Progenitor cell of endocrine pancreas (in vitro differentiated cells): ENCODE data around the gene PPP1R9B. TPM values are rescaled to one million over a fixed set of nuclear protein-coding genes. Genes with fewer than 3 reads are reported as not detected.

ENCODE experiments used
- DNase-seq: peaks from one replicate; pipeline ENCODE4 v3.0.0; 2021; ENCODE audit warnings: low spot score; ENCODE audit not compliant: unreplicated experiment
- H3K27ac Mint-ChIP-seq: 2 replicates; pipeline ENCODE4 v1.8.0; 2021; ENCODE audit warnings: mild to moderate bottlenecking, moderate library complexity, mixed read lengths
- H3K27me3 Mint-ChIP-seq: 2 replicates; pipeline ENCODE4 v1.8.0; 2021; ENCODE audit warnings: mixed read lengths
- H3K36me3 Mint-ChIP-seq: 2 replicates; pipeline ENCODE4 v1.8.0; 2022; ENCODE audit warnings: mixed read lengths; ENCODE audit not compliant: insufficient read depth
- H3K4me1 Mint-ChIP-seq: 2 replicates; pipeline ENCODE4 v1.8.0; 2021; ENCODE audit warnings: low read depth, mixed read lengths
- H3K4me3 Mint-ChIP-seq: 2 replicates; pipeline ENCODE4 v1.8.0; 2021; ENCODE audit warnings: low read depth, mild to moderate bottlenecking, moderate library complexity, mixed read lengths
- H3K9me3 Mint-ChIP-seq: 2 replicates; pipeline ENCODE4 v1.8.0; 2021; ENCODE audit warnings: low read depth, mixed read lengths
- total RNA-seq: library from RNA; stranded (reverse); gene quantifications from 2 replicates; pipeline ENCODE4 v1.2.1, GENCODE V29; 2021
- TF ChIP-seq, protein P1 (sequence below): fragments of 200-600 bp; sonication (generic); IDR thresholded peaks from one replicate; pipeline ENCODE4 v1.5.0; 2021; ENCODE audit warnings: antibody characterized with exemption, mild to moderate bottlenecking; ENCODE audit not compliant: unreplicated experiment

Gene PPP1R9B
- total RNA-seq, 1 donor from 2014 or later, result 35.7 TPM

DNA sequence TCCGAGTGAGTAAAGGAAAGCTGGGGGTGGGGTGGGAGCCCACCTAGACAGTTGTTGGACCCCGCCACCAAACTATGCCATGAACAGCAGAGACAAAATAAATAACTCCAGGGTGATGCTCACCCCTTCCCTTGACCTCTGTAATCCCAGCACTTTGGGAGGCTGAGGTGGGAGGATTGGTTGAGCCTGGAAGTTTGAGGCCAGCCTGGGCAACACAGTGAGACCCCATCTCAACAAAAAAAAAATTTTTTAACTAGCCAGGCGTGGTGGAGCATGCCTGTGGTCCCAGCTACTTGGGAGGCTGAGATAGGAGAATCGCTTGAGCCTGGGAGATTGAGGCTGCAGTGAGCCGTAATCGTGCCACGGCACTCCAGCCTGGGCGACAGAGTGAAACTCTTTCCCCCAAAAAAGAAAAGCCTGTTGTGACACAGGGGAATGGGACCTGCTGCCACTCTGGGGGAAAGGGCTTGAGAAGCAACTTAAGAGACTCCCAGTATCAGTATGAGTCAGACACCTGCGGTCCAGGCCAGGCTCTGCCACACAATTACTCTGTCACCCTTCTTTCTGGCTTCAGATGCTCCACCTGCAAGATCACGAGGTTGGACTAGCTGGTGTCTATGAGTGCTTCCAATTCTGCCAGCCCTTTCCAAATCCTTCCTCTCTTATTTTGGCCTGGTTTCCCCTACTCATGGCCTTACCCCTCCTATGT lies 20.3 kb upstream of the PPP1R9B start:
- no peak overlapping the region for H3K27ac Mint-ChIP-seq
- no peaks in the 10 kb centered on the region for H3K9me3 Mint-ChIP-seq
- no peaks in the 10 kb centered on the region for H3K36me3 Mint-ChIP-seq
- peaks cover 16% of the 10 kb centered on the region for H3K4me1 Mint-ChIP-seq
- DNase-seq, result no peak
- no peak overlapping the region for H3K4me3 Mint-ChIP-seq
- TF ChIP-seq, protein P1, sequence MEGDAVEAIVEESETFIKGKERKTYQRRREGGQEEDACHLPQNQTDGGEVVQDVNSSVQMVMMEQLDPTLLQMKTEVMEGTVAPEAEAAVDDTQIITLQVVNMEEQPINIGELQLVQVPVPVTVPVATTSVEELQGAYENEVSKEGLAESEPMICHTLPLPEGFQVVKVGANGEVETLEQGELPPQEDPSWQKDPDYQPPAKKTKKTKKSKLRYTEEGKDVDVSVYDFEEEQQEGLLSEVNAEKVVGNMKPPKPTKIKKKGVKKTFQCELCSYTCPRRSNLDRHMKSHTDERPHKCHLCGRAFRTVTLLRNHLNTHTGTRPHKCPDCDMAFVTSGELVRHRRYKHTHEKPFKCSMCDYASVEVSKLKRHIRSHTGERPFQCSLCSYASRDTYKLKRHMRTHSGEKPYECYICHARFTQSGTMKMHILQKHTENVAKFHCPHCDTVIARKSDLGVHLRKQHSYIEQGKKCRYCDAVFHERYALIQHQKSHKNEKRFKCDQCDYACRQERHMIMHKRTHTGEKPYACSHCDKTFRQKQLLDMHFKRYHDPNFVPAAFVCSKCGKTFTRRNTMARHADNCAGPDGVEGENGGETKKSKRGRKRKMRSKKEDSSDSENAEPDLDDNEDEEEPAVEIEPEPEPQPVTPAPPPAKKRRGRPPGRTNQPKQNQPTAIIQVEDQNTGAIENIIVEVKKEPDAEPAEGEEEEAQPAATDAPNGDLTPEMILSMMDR, result no peak
- peaks cover 11% of the 10 kb centered on the region for H3K27me3 Mint-ChIP-seq

DNA sequence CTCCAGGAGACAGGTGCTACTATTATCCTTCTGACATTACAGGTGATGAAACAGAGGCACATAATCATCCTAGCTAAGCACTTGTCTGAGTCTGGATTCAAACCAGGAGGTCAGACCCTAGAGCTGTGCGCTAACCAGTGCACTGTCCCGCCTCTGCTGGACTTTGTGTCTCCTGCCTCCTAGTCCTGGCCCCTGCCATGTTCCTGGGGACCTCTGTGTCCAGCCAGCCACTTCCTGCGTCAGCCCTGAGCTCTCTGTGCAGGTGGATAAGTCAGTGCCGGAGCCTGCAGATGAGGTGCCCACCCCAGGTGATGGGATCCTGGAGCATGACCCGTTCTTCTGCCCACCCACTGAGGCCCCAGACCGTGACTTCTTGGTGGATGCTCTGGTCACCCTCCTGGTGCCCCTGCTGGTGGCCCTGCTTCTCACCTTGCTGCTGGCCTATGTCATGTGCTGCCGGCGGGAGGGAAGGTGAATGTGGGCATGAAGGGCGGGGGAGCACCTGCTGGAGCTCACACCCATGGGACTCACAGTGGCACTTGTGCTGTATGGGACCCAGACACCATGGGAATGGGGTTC lies 19.5 kb upstream of the PPP1R9B start:
- Mint-ChIP-seq H3K4me1 (peaks cover 13% of the 10 kb centered on the region), H3K27me3 (peaks cover 15% of the 10 kb centered on the region), H3K27ac (no peak overlapping the region), H3K36me3 (no peaks in the 10 kb centered on the region), H3K4me3 (no peak overlapping the region), H3K9me3 (no peaks in the 10 kb centered on the region)
- no peak for DNase-seq
- TF ChIP-seq, protein P1, result no peak

DNA sequence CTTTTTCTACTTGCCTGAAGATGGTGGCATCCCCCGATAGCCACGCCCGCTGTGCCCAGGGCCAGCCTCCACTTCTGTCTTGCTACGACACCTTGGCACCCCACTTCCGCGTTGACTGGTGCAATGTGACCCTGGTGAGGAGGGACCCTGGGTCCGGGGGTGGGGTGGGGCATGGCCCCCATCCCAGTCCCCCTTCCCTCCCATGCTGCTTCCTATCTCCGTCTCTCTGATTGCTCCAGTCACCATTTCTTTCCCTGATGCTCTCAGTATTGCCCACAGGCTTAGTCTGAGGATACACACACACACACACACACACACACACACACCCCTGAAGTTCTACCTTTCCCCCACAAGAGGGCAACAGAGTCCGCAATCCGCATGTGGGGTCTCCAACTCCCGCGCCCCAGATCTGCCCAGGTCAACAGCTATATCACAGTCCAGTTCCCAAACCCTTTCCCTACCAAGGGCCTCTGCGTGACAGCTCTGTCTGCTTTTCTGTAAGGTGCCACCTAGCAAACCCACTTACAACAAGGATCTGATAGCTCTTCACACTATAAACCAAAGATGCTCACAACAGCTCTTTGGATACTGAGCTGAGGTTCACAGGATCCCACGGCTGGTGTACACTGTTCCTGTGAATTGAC lies 18.8 kb upstream of the PPP1R9B start:
- no peak overlapping the region for H3K4me3 Mint-ChIP-seq
- DNase-seq, result peak; percentile 56
- peaks cover 15% of the 10 kb centered on the region for H3K27me3 Mint-ChIP-seq
- H3K36me3 Mint-ChIP-seq, result no peaks in the 10 kb centered on the region
- H3K9me3 Mint-ChIP-seq, result no peaks in the 10 kb centered on the region
- peaks cover 13% of the 10 kb centered on the region for H3K4me1 Mint-ChIP-seq
- TF ChIP-seq, protein P1, result peak; percentile 60
- H3K27ac Mint-ChIP-seq, result peak overlapping the region; percentile 17

DNA sequence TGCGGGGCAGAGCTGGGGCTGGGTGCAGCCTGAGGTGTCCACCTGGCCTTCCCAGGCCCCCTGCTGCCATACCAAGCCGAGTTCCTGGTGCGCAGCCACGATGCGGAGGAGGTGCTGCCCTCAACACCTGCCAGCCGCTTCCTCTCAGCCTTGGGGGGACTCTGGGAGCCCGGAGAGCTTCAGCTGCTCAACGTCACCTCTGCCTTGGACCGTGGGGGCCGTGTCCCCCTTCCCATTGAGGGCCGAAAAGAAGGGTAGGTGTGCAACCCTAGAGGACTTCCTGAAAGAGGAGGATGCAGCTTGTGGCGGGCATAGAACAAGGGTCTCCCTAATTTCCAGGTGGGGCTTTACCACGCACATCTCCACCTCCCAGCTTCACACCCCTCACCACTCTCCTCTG lies 17.8 kb upstream of the PPP1R9B start:
- Mint-ChIP-seq H3K4me1 (peaks cover 12% of the 10 kb centered on the region), H3K27ac (no peak overlapping the region), H3K27me3 (peaks cover 19% of the 10 kb centered on the region), H3K9me3 (no peaks in the 10 kb centered on the region), H3K36me3 (no peaks in the 10 kb centered on the region), H3K4me3 (no peak overlapping the region)
- TF ChIP-seq, protein P1, result no peak
- DNase-seq, result no peak

DNA sequence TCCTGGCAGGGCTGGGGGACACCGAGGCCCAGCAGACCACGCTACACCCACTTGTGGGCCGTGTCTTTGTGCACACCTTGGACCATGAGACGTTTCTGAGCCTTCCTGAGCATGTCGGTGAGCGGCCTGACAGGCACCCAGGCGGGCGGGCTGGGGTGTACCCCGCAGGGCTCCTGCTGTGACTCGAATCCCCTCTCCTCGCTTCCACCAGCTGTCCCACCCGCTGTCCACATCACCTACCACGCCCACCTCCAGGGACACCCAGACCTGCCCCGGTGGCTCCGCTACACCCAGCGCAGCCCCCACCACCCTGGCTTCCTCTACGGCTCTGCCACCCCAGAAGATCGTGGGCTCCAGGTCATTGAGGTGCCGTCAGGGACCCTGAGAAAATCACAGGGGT lies 16.9 kb upstream of the PPP1R9B start:
- H3K36me3 Mint-ChIP-seq, result no peaks in the 10 kb centered on the region
- H3K27me3 Mint-ChIP-seq, result peaks cover 22% of the 10 kb centered on the region
- no peak for DNase-seq
- H3K27ac Mint-ChIP-seq, result no peak overlapping the region
- H3K9me3 Mint-ChIP-seq, result no peaks in the 10 kb centered on the region
- TF ChIP-seq, protein P1, result no peak
- H3K4me1 Mint-ChIP-seq, result peaks cover 3% of the 10 kb centered on the region
- H3K4me3 Mint-ChIP-seq, result no peak overlapping the region
